Stimulated activated CD4-positive, alpha-beta T cell treated with anti-CD3 and anti-CD28 coated beads, Interleukin-4, amount 100 ng/mL, for 1 hour (primary cell): ENCODE measurements around the gene KRTAP4-11.
"Not testable (repeated sequence)": the region's sequence is repeated elsewhere in the genome, so short reads cannot be mapped to it uniquely, and the experiment has no call there.

Source experiments
- DNase-seq: peaks from one replicate; pipeline ENCODE4 v3.0.0-alpha.2; 2020

Gene KRTAP4-11

GRCh38 chr17:41083427-41083826 lies 34.7 kb downstream of the KRTAP4-11 start:
- not testable (repeated sequence) for DNase-seq

GRCh38 chr17:41082626-41083025 lies 35.5 kb downstream of the KRTAP4-11 start:
- DNase-seq = no peak

- DNase-seq = no peak
Measured at GRCh38 chr17:41076788-41077187, 41.4 kb downstream of the KRTAP4-11 start.

DNA sequence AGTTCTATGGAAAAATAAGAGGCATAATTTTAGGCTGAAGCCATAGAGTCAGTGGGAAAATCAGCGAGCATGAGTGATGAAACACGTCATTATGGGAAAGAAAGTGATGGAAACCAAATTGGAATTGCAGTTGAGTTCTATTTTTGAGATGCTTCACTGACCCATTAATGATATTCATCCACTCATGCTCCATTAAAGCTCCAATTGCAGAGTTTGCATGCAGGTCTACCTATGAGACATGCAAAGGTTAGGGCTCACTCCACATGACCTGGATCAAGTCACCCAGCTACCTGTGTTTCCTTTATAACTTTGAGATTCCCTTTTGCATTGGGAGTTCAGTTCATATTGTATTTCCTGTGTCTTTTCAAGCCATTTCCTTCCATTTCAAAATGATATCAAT lies 44.5 kb downstream of the KRTAP4-11 start:
- DNase-seq = no peak

DNA sequence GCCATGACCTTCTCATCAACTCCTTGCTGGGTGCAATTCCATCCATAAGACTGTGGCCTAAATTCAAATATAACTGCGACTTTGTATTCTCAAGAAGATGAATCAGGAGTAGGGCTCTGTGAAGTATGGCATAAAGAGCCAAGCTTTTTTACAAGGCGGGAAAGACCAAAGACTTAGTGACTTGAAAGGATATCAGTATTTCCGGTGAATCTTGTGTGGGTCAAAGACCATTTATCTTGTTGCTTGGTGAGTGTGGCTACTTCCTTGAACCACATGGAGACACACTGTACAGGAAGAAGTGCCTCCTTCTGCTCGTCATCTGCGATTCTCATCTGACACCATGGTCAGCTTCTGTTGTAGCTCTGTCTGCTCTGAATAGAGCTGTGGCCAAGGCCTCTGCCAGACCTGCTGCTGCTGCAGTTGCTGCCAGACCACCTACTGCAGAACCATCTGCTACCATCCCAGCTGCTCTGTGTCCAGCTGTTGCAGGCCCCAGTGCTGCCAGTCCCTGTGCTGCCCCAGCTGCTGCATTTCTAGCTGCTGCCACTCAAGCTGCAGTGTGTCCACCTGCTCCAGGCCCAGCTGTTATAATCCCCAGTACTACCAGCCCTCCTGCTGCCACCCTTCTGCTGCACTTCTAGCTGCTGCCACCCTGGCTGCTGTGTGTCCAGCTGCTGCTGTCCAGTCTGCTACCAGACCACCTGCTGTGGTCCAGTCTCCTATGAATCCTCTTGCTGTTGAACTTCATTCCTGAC lies 46.4 kb downstream of the KRTAP4-11 start:
- DNase-seq = no peak

DNA sequence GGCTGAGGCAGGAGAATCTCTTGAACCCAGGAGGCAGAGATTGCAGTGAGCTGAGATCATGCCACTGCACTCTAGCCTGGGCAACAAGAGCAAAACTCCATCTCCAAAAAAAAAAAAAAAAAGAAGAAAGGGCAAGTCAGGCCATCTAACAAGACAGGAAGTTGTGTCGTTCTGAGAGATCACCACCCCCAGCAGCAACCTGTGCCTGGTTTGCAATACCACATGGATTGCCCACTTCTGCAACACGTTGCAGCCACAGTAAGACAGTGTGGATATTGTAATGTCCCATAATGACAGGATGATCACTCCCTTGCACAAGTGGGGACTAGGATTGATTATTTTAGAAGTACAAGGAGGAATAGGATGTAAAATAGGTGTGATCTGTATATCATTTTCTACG lies 49.1 kb downstream of the KRTAP4-11 start:
- no peak for DNase-seq

- no peak for DNase-seq
Measured at GRCh38 chr17:41067281-41067680, 50.9 kb downstream of the KRTAP4-11 start.
